ENCODE data around the gene KRT33A.
"Not testable (repeated sequence)": the region's sequence is repeated elsewhere in the genome, so short reads cannot be mapped to it uniquely, and the experiment has no call there.

The KRT33A gene

GRCh38 chr17:41350381-41350878 lies at the start of gene KRT33A:
Gene KRT33A, minus strand, starts transcription at chr17:41350828. Its CDS starts 61 bp downstream, at chr17:41350767.
- not testable (repeated sequence) for DNase-seq

- DNase-seq, result no peak
These were observed 46.5 kb upstream of the KRT33A start, which contains the start of gene KRT31 for GRCh38 chr17:41396996-41397660. Gene KRT31, minus strand, starts transcription at chr17:41397608. Its CDS starts 69 bp downstream, at chr17:41397539.

- no peak for DNase-seq
These were observed 45.7 kb upstream of the KRT33A start for GRCh38 chr17:41396340-41396739.

- no peak for DNase-seq
These were observed 45.0 kb upstream of the KRT33A start for GRCh38 chr17:41395611-41396010.

GRCh38 chr17:41395044-41395443 lies 44.4 kb upstream of the KRT33A start:
- not testable (repeated sequence) for DNase-seq

- no peak for DNase-seq
These were observed 43.8 kb upstream of the KRT33A start for GRCh38 chr17:41394254-41394996.

- DNase-seq, result no peak
These were observed 43.2 kb upstream of the KRT33A start for GRCh38 chr17:41393826-41394225.

GRCh38 chr17:41393294-41393693 lies 42.7 kb upstream of the KRT33A start:
- DNase-seq, result no peak

- no peak for DNase-seq
These were observed 41.6 kb upstream of the KRT33A start for GRCh38 chr17:41392278-41392677.

- no peak for DNase-seq
These were observed 40.9 kb upstream of the KRT33A start for GRCh38 chr17:41391535-41391934.

GRCh38 chr17:41390411-41390938 lies 39.8 kb upstream of the KRT33A start:
- no peak for DNase-seq

GRCh38 chr17:41387670-41388069 lies 37.0 kb upstream of the KRT33A start:
- no peak for DNase-seq

GRCh38 chr17:41386227-41386626 lies 35.6 kb upstream of the KRT33A start:
- no peak for DNase-seq

- no peak for DNase-seq
These were observed 33.1 kb upstream of the KRT33A start for GRCh38 chr17:41383690-41384089.

GRCh38 chr17:41382394-41382793 lies 31.8 kb upstream of the KRT33A start:
- no peak for DNase-seq

- not testable (repeated sequence) for DNase-seq
These were observed 31.3 kb upstream of the KRT33A start, which contains the start of gene KRT34 for GRCh38 chr17:41381943-41382342. Gene KRT34, minus strand, starts transcription at chr17:41382306. Its CDS starts 60 bp downstream, at chr17:41382246.

- not testable (repeated sequence) for DNase-seq
These were observed 29.5 kb upstream of the KRT33A start for GRCh38 chr17:41380091-41380490.

GRCh38 chr17:41377546-41377945 lies 26.9 kb upstream of the KRT33A start:
- no peak for DNase-seq

- no peak for DNase-seq
These were observed 19.1 kb upstream of the KRT33A start, which contains the start of gene KRT33B for GRCh38 chr17:41369713-41370112. Gene KRT33B, minus strand, starts transcription at chr17:41369813. Its CDS starts 63 bp downstream, at chr17:41369750.

GRCh38 chr17:41369023-41369422 lies 18.4 kb upstream of the KRT33A start:
- DNase-seq, result no peak

GRCh38 chr17:41367426-41368075 lies 16.9 kb upstream of the KRT33A start:
- DNase-seq, result no peak

GRCh38 chr17:41366070-41366469 lies 15.4 kb upstream of the KRT33A start:
- no peak for DNase-seq

GRCh38 chr17:41363881-41364280 lies 13.3 kb upstream of the KRT33A start:
- no peak for DNase-seq

Data from activated CD8-positive, alpha-beta memory T cell treated with anti-CD3 and anti-CD28 coated beads for 24 hours (primary cell).